Common myeloid progenitor, CD34-positive (primary cell): ENCODE measurements around the gene C3orf33.

Experiments used
- CTCF ChIA-PET: fragments of 350-600 bp; sonication (Branson Sonifier 250); formaldehyde crosslinking; loops from one replicate; lab custom pipeline; 2021; ENCODE audit warnings: antibody characterized with exemption; lab: Charles Lee
- POLR2A ChIA-PET: fragments of 350-600 bp; sonication (Branson Sonifier 250); formaldehyde crosslinking; loops from one replicate; lab custom pipeline; 2021; ENCODE audit warnings: antibody characterized with exemption; lab: Charles Lee
- DNase-seq, 3 donors: peaks; one replicate each; pipeline versions ENCODE4 v3.0.0 to v3.0.0-alpha.2; 2013
- H3K27ac ChIP-seq, 2 experiments: 1 replicate in 1 of 2; 2 replicates in 1 of 2; pipeline ENCODE4 v1.7.0; 2013; ENCODE audit warnings: inconsistent platforms in 2 of 2, low read length in 2 of 2, mild to moderate bottlenecking in 2 of 2, low read depth in 1 of 2, moderate library complexity in 1 of 2; ENCODE audit not compliant: severe bottlenecking in 2 of 2, insufficient read depth in 1 of 2, poor library complexity in 1 of 2
- H3K27me3 ChIP-seq, 5 experiments: replicated peaks in 2 of 5; 1 replicate in 3 of 5; 2 replicates in 2 of 5; pipeline versions ENCODE4 v1.6.1 to v1.7.0; 2013; ENCODE audit warnings: low read length in 4 of 5, mild to moderate bottlenecking in 2 of 5, moderate library complexity in 2 of 5, inconsistent platforms in 1 of 5; ENCODE audit not compliant: insufficient read depth in 5 of 5, control insufficient read depth in 4 of 5
- H3K36me3 ChIP-seq, 4 experiments: 1 replicate in 2 of 4; 2 replicates in 2 of 4; pipeline versions ENCODE4 v1.6.1 to v1.7.0; 2013; ENCODE audit warnings: low read length in 3 of 4, control low read depth in 1 of 4, mild to moderate bottlenecking in 1 of 4; ENCODE audit not compliant: control insufficient read depth in 4 of 4, insufficient read depth in 4 of 4
- H3K4me1 ChIP-seq, 4 experiments: 1 replicate in 3 of 4; 2 replicates in 1 of 4; pipeline versions ENCODE4 v1.6.1 to v1.7.1; 2013; ENCODE audit warnings: low read length in 3 of 4, mild to moderate bottlenecking in 3 of 4, control low read depth in 1 of 4, inconsistent platforms in 1 of 4, moderate library complexity in 1 of 4; ENCODE audit not compliant: control insufficient read depth in 4 of 4, insufficient read depth in 4 of 4; ENCODE audit errors: control extremely low read depth in 1 of 4
- H3K4me3 ChIP-seq, 7 experiments: 1 replicate in 4 of 7; 2 replicates in 3 of 7; pipeline versions ENCODE4 v1.5.1 to v1.7.0; 2013; ENCODE audit warnings: mild to moderate bottlenecking in 7 of 7, low read length in 6 of 7, moderate library complexity in 6 of 7, inconsistent platforms in 2 of 7, low read depth in 2 of 7, control low read depth in 1 of 7; ENCODE audit not compliant: insufficient read depth in 4 of 7, control insufficient read depth in 1 of 7; ENCODE audit errors: extremely low read depth in 1 of 7
- H3K9me3 ChIP-seq, 5 experiments: 1 replicate in 4 of 5; 2 replicates in 1 of 5; pipeline versions ENCODE4 v1.6.1 to v1.7.1; 2013; ENCODE audit warnings: low read length in 4 of 5, mild to moderate bottlenecking in 2 of 5, inconsistent platforms in 1 of 5, low read depth in 1 of 5, moderate library complexity in 1 of 5; ENCODE audit not compliant: control insufficient read depth in 4 of 5, insufficient read depth in 2 of 5; ENCODE audit errors: control extremely low read depth in 1 of 5
- WGBS: methylation state at CpG from one replicate; pipeline ENCODE4 v1.1.5; 2013; ENCODE audit not compliant: insufficient coverage; 5-methylcytosine and 5-hydroxymethylcytosine counted together

C3orf33 gene

GRCh38 chr3:155737844-155738460, 68.1 kb downstream of the C3orf33 start:
- POLR2A ChIA-PET: no interaction called here
- CTCF ChIA-PET: interaction anchor here (0.9 kb wide), 1 partner anchor 20 kb away, joined by 3 read pairs; no protein-coding TSS in a partner anchor
- H3K4me3 ChIP-seq: peak overlapping the region in 5 of 7 experiments; percentile 9 to 52 (median 39)

GRCh38 chr3:155736381-155736780, 69.7 kb downstream of the C3orf33 start:
- DNase-seq: no peak
- H3K27me3 ChIP-seq: peaks cover 0 to 6% (median 0%) of the 10 kb centered on the region in 5 experiments
- CTCF ChIA-PET: no interaction called here
- H3K9me3 ChIP-seq: no peaks in the 10 kb centered on the region
- no peak overlapping the region for H3K4me3 ChIP-seq
- no peak overlapping the region for H3K27ac ChIP-seq
- POLR2A ChIA-PET: no interaction called here
- peaks cover 4 to 7% (median 6%) of the 10 kb centered on the region in 4 experiments for H3K4me1 ChIP-seq
- H3K36me3 ChIP-seq: no peaks in the 10 kb centered on the region
- 100% methylated on average over 1 of the region's 4 CpGs for WGBS

More at GRCh38 chr3:155737844-155738460, 68.1 kb downstream of the C3orf33 start:
- 64% methylated on average over 8 of the region's 8 CpGs for WGBS
- Histone ChIP-seq H3K4me1 (peaks cover 4 to 7% (median 6%) of the 10 kb centered on the region in 4 experiments), H3K9me3 (no peaks in the 10 kb centered on the region), H3K27me3 (peaks cover 0 to 18% (median 4%) of the 10 kb centered on the region in 5 experiments), H3K27ac (no peak overlapping the region), H3K36me3 (no peaks in the 10 kb centered on the region)
- peak in 2 of 3 donors; percentile 52 to 60 for DNase-seq

GRCh38 chr3:155730843-155731242, 75.2 kb downstream of the C3orf33 start:
- POLR2A ChIA-PET: no interaction called here
- CTCF ChIA-PET: no interaction called here
- H3K4me3 ChIP-seq: no peak overlapping the region
- no peaks in the 10 kb centered on the region for H3K36me3 ChIP-seq
- no peaks in the 10 kb centered on the region for H3K4me1 ChIP-seq
- H3K9me3 ChIP-seq: no peaks in the 10 kb centered on the region
- no peaks in the 10 kb centered on the region for H3K27me3 ChIP-seq
- H3K27ac ChIP-seq: no peak overlapping the region
- no peak for DNase-seq
- WGBS: 100% methylated on average over 2 of the region's 2 CpGs

GRCh38 chr3:155727836-155728235, 78.2 kb downstream of the C3orf33 start:
- ChIA-PET POLR2A (no interaction called here), CTCF (no interaction called here)
- no peaks in the 10 kb centered on the region for H3K4me1 ChIP-seq
- WGBS: 100% methylated on average over 3 of the region's 3 CpGs
- H3K4me3 ChIP-seq: no peak overlapping the region
- no peaks in the 10 kb centered on the region for H3K27me3 ChIP-seq
- H3K36me3 ChIP-seq: no peaks in the 10 kb centered on the region
- no peak for DNase-seq
- no peak overlapping the region for H3K27ac ChIP-seq
- no peaks in the 10 kb centered on the region for H3K9me3 ChIP-seq

- POLR2A ChIA-PET: no interaction called here
- Histone ChIP-seq H3K4me1 (peaks cover 0 to 10% (median 0%) of the 10 kb centered on the region in 4 experiments), H3K27ac (no peak overlapping the region), H3K4me3 (no peak overlapping the region), H3K27me3 (no peaks in the 10 kb centered on the region), H3K36me3 (no peaks in the 10 kb centered on the region), H3K9me3 (peaks cover 0 to 13% (median 6%) of the 10 kb centered on the region in 5 experiments)
- CTCF ChIA-PET: interaction anchor here (1.4 kb wide), 1 partner anchor 291 kb away, joined by 3 read pairs; no protein-coding TSS in a partner anchor
- DNase-seq: peak in 2 of 3 donors; percentile 26 to 30
- WGBS: 95% methylated on average over 3 of the region's 5 CpGs
Observed at GRCh38 chr3:155714295-155714718, 91.8 kb downstream of the C3orf33 start.
